Medulla oblongata (tissue), 1 donor: Measurements from ENCODE around the gene SLC6A3.

Experiments
- DNase-seq: peaks from one replicate; pipeline ENCODE4 v3.0.0-alpha.2; 2015; ENCODE audit errors: extremely low spot score

Gene SLC6A3

GRCh38 chr5:1352231-1353219, 92.7 kb downstream of the SLC6A3 start:
- no peak for DNase-seq

GRCh38 chr5:1351156-1351555, 94.1 kb downstream of the SLC6A3 start:
- DNase-seq, result peak; percentile 86

GRCh38 chr5:1349246-1349645, 96.0 kb downstream of the SLC6A3 start:
- DNase-seq, result no peak

- no peak for DNase-seq
These were observed 96.3 kb downstream of the SLC6A3 start for GRCh38 chr5:1348986-1349245.

- no peak for DNase-seq
These were observed 97.7 kb downstream of the SLC6A3 start for GRCh38 chr5:1347571-1347970.

GRCh38 chr5:1346627-1347440, 98.4 kb downstream of the SLC6A3 start:
- no peak for DNase-seq

- DNase-seq, result no peak
These were observed 99.2 kb downstream of the SLC6A3 start for GRCh38 chr5:1345876-1346626.

GRCh38 chr5:1344975-1345838, 100.0 kb downstream of the SLC6A3 start, which contains the start of gene CLPTM1L:
Gene CLPTM1L, minus strand, starts transcription at chr5:1345099. Its CDS starts 258 bp downstream, at chr5:1344841.
- DNase-seq, result peak; percentile 91

- DNase-seq, result no peak
These were observed 101.0 kb downstream of the SLC6A3 start for GRCh38 chr5:1343931-1344901.

- DNase-seq, result no peak
These were observed 101.9 kb downstream of the SLC6A3 start for GRCh38 chr5:1343315-1343751.
